HepG2 (cell line): ENCODE results near the gene EWSR1.

Source experiments
- ARID2 ChIP-seq: sonication (generic); formaldehyde crosslinking; IDR thresholded peaks from 2 replicates; pipeline ENCODE4 v1.8.1; 2022; ENCODE audit warnings: mild to moderate bottlenecking, missing genetic modification reagents, borderline replicate concordance
- CTCF ChIP-seq: sonication (generic); formaldehyde crosslinking; IDR thresholded peaks from 2 replicates; pipeline ENCODE4 v1.5.0; 2020; ENCODE audit warnings: mild to moderate bottlenecking, missing genetic modification reagents, moderate library complexity
- EZH2 ChIP-seq: conservative IDR thresholded peaks from 2 replicates; pipeline ENCODE4 v1.6.1; 2012; ENCODE audit warnings: mild to moderate bottlenecking, low read depth, low read length, moderate library complexity
- HBP1 ChIP-seq: IDR thresholded peaks from 2 replicates; pipeline ENCODE4 v1.6.1; 2016; ENCODE audit warnings: low read depth, control low read depth
- JUND ChIP-seq: sonication (generic); formaldehyde crosslinking; IDR thresholded peaks from 2 replicates; pipeline ENCODE4 v1.8.0; 2022; ENCODE audit warnings: mild to moderate bottlenecking, missing genetic modification reagents
- MYPOP ChIP-seq: sonication (generic); formaldehyde crosslinking; IDR thresholded peaks from 2 replicates; pipeline ENCODE4 v1.8.1; 2023; ENCODE audit warnings: mild to moderate bottlenecking, moderate library complexity, missing genetic modification reagents
- ZBTB1 ChIP-seq: sonication (generic); formaldehyde crosslinking; IDR thresholded peaks from 2 replicates; pipeline ENCODE4 v1.4.0; 2020; ENCODE audit warnings: missing genetic modification reagents, borderline replicate concordance

- TF ChIP-seq EZH2 = no peak
- TF ChIP-seq JUND (CRISPR knock-in tag) = no peak
- TF ChIP-seq CTCF = no peak
- TF ChIP-seq MYPOP = no peak
- TF ChIP-seq ARID2 = no peak
- TF ChIP-seq ZBTB1 (CRISPR knock-in tag) = no peak
- TF ChIP-seq HBP1 (CRISPR knock-in tag) = no peak
Observed at GRCh38 chr22:29342177-29342576, 74.1 kb downstream of the EWSR1 start.
